Uterus (tissue), 2 donors: ENCODE measurements around the gene DDIT4.

Source experiments
- POLR2A ChIP-seq, 2 donors: fragments of 450-650 bp; IDR thresholded peaks; one replicate each; pipeline ENCODE4 v1.6.1; 2016; ENCODE audit warnings: antibody characterized with exemption in 2 of 2, mild to moderate bottlenecking in 1 of 2, moderate library complexity in 1 of 2
- TF ChIP-seq, protein P1 (sequence below), 4 experiments: fragments of 200-600 bp in 2 of 4; fragments of 450-650 bp in 2 of 4; sonication (generic) in 2 of 4; IDR thresholded peaks; one replicate each; pipeline ENCODE4 v1.5.1; 2016 to 2019; ENCODE audit warnings: antibody characterized with exemption in 4 of 4, mild to moderate bottlenecking in 2 of 4, moderate library complexity in 1 of 4

DNA sequence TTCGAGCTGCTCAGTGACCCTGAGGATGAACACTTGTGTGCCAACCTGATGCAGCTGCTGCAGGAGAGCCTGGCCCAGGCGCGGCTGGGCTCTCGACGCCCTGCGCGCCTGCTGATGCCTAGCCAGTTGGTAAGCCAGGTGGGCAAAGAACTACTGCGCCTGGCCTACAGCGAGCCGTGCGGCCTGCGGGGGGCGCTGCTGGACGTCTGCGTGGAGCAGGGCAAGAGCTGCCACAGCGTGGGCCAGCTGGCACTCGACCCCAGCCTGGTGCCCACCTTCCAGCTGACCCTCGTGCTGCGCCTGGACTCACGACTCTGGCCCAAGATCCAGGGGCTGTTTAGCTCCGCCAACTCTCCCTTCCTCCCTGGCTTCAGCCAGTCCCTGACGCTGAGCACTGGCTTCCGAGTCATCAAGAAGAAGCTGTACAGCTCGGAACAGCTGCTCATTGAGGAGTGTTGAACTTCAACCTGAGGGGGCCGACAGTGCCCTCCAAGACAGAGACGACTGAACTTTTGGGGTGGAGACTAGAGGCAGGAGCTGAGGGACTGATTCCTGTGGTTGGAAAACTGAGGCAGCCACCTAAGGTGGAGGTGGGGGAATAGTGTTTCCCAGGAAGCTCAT, 1.1 kb downstream of the DDIT4 start:
- TF ChIP-seq, protein P1, sequence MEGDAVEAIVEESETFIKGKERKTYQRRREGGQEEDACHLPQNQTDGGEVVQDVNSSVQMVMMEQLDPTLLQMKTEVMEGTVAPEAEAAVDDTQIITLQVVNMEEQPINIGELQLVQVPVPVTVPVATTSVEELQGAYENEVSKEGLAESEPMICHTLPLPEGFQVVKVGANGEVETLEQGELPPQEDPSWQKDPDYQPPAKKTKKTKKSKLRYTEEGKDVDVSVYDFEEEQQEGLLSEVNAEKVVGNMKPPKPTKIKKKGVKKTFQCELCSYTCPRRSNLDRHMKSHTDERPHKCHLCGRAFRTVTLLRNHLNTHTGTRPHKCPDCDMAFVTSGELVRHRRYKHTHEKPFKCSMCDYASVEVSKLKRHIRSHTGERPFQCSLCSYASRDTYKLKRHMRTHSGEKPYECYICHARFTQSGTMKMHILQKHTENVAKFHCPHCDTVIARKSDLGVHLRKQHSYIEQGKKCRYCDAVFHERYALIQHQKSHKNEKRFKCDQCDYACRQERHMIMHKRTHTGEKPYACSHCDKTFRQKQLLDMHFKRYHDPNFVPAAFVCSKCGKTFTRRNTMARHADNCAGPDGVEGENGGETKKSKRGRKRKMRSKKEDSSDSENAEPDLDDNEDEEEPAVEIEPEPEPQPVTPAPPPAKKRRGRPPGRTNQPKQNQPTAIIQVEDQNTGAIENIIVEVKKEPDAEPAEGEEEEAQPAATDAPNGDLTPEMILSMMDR (IDR thresholded peaks at IDR 0.05): peak; percentile 41 to 74 (median 66)
- peak in 1 of 2 donors; percentile 23 for TF ChIP-seq POLR2A (IDR thresholded peaks at IDR 0.05)
